M059J (cell line): ENCODE measurements around the gene PEG3. TPM values are rescaled to one million over a fixed set of nuclear protein-coding genes. Genes with fewer than 3 reads are reported as not detected.

ENCODE experiments used
- DNase-seq: peaks from one replicate; pipeline ENCODE4 v3.0.0-alpha.2; 2012; ENCODE audit warnings: low read depth
- total RNA-seq: library from RNA; depleted of rRNA; stranded (reverse); fragments of >200 nt; shearing (Covaris generic); gene quantifications from 2 replicates; pipeline ENCODE4 v1.2.3, GENCODE V29; 2014

The PEG3 gene
- total RNA-seq, 1 experiment from 2014 or later, result 1.9 TPM

- peak; percentile 95 for DNase-seq
These were observed 1.4 kb downstream of the PEG3 start for GRCh38 chr19:56838909-56839651.

- peak; percentile 73 for DNase-seq
These were observed 2.3 kb downstream of the PEG3 start for GRCh38 chr19:56838024-56838908.

GRCh38 chr19:56837492-56838023, 3.0 kb downstream of the PEG3 start:
- peak; percentile 81 for DNase-seq

- DNase-seq, result peak; percentile 29
These were observed 3.5 kb downstream of the PEG3 start for GRCh38 chr19:56837004-56837403.

DNA sequence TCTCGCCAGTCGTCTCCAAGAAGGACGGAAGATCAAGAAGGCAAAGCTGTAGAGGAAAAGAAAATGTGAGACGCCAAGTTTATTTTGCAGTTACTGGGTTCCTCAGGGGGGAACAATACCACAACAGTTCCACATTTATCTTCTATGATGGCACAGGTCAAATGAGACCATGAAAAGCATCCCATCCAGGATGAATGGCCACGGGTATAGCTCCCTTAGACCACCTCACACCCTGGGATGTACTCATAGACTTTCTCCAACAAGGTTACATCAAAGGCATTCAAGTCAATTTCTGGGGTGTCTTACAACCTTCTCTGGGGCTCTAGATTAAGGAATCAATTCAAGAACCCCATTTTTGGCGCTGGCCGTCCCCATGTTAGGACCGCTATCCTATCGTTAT, 4.5 kb downstream of the PEG3 start:
- DNase-seq, result no peak

GRCh38 chr19:56835401-56835800, 5.1 kb downstream of the PEG3 start:
- no peak for DNase-seq

DNA sequence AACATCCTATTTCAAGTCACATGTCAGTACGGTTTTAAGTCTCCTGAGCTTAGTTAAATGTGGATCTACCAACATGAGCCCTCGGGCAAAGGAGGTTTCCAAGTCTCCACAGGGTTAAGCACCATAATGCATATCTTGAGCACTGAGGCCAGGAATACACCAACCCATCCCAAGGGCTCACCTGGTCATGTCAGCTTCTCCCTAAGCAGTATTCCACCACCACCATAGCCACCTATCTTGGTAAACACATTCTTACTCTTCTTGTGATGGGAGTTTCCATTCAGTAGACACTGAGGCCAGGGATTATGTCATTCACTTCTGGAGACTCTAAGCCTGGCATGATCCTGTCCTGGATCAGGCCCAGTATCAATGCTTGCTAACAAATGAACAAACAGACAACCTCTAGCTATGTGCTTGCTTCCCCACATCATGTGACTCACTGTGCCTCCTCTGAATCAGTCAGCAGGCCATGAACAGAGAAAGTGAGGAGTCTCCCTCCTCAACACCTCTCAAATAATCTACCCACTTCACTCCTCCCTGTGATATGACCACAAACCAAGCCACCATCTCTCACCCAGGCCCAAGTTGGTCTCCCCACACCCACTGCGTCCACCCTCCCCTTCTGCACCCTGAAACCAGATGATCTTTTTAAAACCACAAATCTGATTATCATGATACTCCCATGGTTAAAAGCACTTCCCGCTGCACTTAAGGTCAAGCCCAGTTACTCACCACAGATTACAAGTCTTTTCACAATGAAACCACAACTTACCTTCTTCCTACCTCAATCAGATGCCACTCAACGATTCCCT, 5.8 kb downstream of the PEG3 start:
- DNase-seq, result peak; percentile 36

DNA sequence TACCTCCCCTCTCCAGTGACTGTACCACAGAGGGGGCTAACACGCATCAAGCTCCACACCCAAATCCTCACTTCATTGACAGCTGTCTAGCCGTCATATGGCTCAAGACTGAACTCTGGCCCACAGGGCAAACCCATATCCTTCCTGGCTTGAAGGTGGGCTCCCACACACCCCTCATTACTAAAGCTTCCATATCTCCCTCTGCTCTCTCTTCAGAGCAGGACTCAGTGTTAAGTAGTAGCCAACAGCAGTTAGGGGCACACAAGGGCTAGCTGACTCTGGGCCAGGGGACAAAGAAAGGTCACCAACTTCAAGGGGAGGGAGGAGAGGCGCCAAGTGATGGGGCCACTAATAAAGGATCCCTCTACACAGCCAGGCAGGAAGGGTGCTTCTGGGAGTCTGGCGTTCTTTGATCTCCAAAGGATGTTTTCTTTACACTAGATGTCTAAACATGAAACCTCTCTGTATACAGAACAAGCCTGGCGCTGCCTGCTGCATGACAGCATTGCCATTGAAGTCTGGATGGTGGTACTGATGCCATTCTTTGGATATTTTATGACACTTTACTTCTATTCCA, 8.1 kb downstream of the PEG3 start:
- no peak for DNase-seq

DNA sequence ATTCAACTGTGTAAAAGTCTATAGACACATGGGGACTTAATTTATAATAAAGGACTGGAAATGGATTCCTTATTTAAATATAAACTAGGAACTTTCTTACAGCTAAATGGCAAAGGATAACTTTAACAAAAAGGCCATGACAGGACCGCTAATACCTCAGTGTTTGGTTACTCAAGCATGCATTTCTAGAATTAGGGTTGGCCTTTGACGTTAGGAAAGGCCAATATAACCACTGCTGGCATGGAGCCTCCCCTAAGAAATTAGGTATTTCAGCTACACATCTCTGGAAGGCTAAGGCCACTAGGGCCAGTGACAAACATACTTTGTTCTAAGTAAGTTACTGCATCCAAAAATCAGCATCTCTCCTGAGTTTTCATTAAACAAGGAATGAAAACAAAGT, 9.3 kb downstream of the PEG3 start:
- no peak for DNase-seq

- DNase-seq, result no peak
These were observed 10.9 kb downstream of the PEG3 start for GRCh38 chr19:56829596-56829995.

DNA sequence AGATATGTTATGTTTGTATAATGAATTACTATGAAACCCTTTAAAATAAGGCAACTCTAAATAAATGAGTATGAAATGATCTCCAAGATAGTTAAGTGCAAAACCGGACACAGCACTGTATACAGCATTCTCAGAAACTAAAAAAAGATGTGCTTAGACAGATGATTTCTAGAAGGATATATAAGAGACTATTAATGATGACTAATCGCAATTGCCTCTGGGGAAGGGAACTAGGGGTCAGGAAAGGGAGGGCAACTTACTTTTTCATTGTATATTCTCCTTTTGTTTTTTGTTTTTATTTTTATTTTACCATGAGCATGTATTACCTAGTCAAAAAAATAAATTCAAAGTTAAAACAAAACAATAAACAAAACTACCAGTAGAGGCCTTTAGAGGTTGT, 12.8 kb downstream of the PEG3 start:
- DNase-seq, result no peak

DNA sequence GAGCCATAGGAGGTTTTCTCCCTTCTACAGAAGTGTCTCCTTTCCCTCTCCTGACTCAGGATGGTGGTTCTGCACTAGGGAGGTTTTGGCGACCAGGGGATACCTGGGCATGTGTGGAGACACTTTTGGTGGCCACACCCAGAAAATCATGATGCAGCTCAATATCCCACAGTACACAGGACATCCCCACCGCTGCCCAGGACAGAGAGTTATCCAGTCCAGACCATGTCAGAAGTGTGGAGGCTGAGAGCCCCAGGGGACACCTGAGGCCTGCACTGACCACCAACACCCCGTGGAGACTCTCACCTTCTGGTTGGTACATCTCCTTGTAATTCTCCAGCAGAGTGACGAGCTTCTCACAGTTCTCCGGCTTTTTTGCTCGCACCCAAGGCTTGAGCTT, 16.6 kb downstream of the PEG3 start:
- no peak for DNase-seq

- DNase-seq, result no peak
These were observed 17.1 kb downstream of the PEG3 start for GRCh38 chr19:56823417-56823816.

GRCh38 chr19:56822755-56823154, 17.8 kb downstream of the PEG3 start:
- DNase-seq, result no peak

- DNase-seq, result no peak
These were observed 18.9 kb downstream of the PEG3 start for GRCh38 chr19:56821675-56822074.

- no peak for DNase-seq
These were observed 19.3 kb downstream of the PEG3 start for GRCh38 chr19:56821209-56821608.

DNA sequence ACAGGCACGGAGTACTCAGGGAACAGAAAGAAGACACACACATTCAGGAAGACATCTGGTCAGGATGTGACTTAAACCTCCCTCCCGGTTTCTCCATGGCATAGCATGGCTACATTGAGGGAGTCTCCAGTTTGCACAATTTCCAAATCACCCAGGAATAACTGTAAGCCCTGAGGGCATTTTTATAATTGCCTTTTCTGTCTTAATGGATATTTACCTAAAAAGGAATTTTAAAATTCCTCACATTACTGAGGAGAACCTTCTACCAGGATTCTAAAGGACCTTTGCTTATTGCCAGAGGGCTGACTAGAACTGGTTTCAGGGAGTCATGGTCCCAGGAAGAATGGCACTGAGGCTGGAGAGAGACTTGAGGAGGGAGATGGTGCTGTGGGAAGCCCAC, 21.4 kb downstream of the PEG3 start:
- no peak for DNase-seq

DNA sequence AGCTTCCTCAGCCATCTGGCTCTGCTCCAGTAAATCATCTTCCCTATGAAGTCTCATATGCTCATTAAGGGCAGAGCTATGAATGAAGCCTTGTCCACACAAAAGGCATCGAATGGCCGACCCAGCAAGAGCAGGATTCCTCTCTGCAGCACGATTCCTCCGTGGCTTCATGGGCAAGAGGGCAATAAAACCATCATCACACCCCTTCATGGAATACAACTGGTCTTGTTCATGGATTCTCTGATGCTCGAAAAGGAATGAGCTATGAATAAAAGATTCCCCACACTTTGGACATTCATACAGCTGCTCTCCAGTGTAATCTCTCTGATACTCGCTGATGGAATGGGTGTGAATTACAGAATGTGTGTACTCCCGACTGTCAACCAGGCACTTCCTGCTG, 25.9 kb downstream of the PEG3 start:
- no peak for DNase-seq

GRCh38 chr19:56813531-56813930, 27.0 kb downstream of the PEG3 start:
- DNase-seq, result no peak

GRCh38 chr19:56811480-56811879, 29.0 kb downstream of the PEG3 start:
- DNase-seq, result no peak

DNA sequence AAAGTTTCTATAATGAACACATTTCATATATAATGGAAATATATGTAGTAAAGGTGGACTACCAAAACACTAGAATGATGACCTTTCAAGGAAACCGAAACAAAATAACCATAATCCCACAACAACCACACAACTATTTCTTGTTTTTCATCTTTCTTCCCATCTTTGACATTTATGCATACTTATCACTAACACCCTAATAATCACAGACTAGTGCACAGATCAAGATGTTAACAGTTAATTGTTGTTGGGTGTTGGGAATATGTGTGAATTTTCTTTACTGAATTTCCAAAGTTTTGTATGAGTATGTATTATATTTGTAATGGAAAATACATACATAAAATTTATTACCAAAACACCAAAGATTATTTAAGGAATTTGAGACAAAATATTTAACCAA, 30.3 kb downstream of the PEG3 start:
- no peak for DNase-seq
